WTC11 (cell line): ENCODE results near the gene NFILZ. TPM values are rescaled to one million over a fixed set of nuclear protein-coding genes. Genes with fewer than 3 reads are reported as not detected.

Experiments used
- ATAC-seq: fragments of 200-7000 bp; cut with Tn5 transposase; 2 replicates; pipeline ENCODE4 v1.10.0; 2021; ENCODE audit warnings: mild to moderate bottlenecking, moderate library complexity
- CTCF ChIA-PET: fragments of 300-600 bp; sonication (Branson Sonifier 250); formaldehyde crosslinking; loops from one replicate; lab custom pipeline; 2021; ENCODE audit warnings: antibody characterized with exemption; lab: Charles Lee
- POLR2A ChIA-PET: fragments of 350-600 bp; sonication (Branson Sonifier 250); formaldehyde crosslinking; loops from one replicate; lab custom pipeline; 2021; ENCODE audit warnings: antibody characterized with exemption; lab: Charles Lee
- DNase-seq: peaks from one replicate; pipeline ENCODE4 v3.0.0; 2021; ENCODE audit warnings: low spot score
- H3K27ac Mint-ChIP-seq: 2 replicates; pipeline ENCODE4 v1.8.0; 2021; ENCODE audit warnings: mixed read lengths
- H3K27me3 Mint-ChIP-seq: 2 replicates; pipeline ENCODE4 v1.8.0; 2021; ENCODE audit warnings: low read depth, mild to moderate bottlenecking, moderate library complexity, mixed read lengths
- H3K36me3 Mint-ChIP-seq: 2 replicates; pipeline ENCODE4 v1.8.0; 2021; ENCODE audit warnings: mixed read lengths
- H3K4me1 Mint-ChIP-seq: 2 replicates; pipeline ENCODE4 v1.8.0; 2022; ENCODE audit warnings: mixed read lengths
- H3K4me3 Mint-ChIP-seq: 2 replicates; pipeline ENCODE4 v1.8.0; 2021; ENCODE audit warnings: mild to moderate bottlenecking, moderate library complexity, mixed read lengths
- H3K9me3 Mint-ChIP-seq: 2 replicates; pipeline ENCODE4 v1.8.0; 2021; ENCODE audit warnings: mixed read lengths
- ATF2 ChIP-seq: sonication (generic); formaldehyde crosslinking; IDR thresholded peaks from 2 replicates; pipeline ENCODE4 v1.8.1; 2022; ENCODE audit warnings: low read depth, missing genetic modification reagents, borderline replicate concordance
- CBFB ChIP-seq: sonication (generic); formaldehyde crosslinking; IDR thresholded peaks from 2 replicates; pipeline ENCODE4 v1.8.1; 2022; ENCODE audit warnings: mild to moderate bottlenecking, low read depth, missing genetic modification reagents
- CTCF ChIP-seq: fragments of 200-600 bp; IDR thresholded peaks from 2 replicates; pipeline ENCODE4 v1.8.0; 2022; ENCODE audit warnings: antibody characterized with exemption
- ESRRA ChIP-seq: sonication (generic); formaldehyde crosslinking; IDR thresholded peaks from 2 replicates; pipeline ENCODE4 v1.8.1; 2022; ENCODE audit warnings: mild to moderate bottlenecking, missing genetic modification reagents, borderline replicate concordance
- IRF1 ChIP-seq: sonication (generic); formaldehyde crosslinking; IDR thresholded peaks from 2 replicates; pipeline ENCODE4 v1.8.0; 2023; ENCODE audit warnings: missing genetic modification reagents
- JUN ChIP-seq: sonication (generic); formaldehyde crosslinking; IDR thresholded peaks from 2 replicates; pipeline ENCODE4 v1.8.0; 2023; ENCODE audit warnings: mild to moderate bottlenecking, missing genetic modification reagents
- MLX ChIP-seq: sonication (generic); formaldehyde crosslinking; IDR thresholded peaks from 2 replicates; pipeline ENCODE4 v1.8.1; 2023; ENCODE audit warnings: mild to moderate bottlenecking, missing genetic modification reagents, moderate library complexity
- MYBL2 ChIP-seq: sonication (generic); formaldehyde crosslinking; IDR thresholded peaks from 2 replicates; pipeline ENCODE4 v1.8.1; 2023; ENCODE audit warnings: mild to moderate bottlenecking, moderate library complexity, missing genetic modification reagents
- NR3C1 ChIP-seq: sonication (generic); formaldehyde crosslinking; conservative IDR thresholded peaks from 2 replicates; pipeline ENCODE4 v1.8.1; 2023; ENCODE audit warnings: low read depth, mild to moderate bottlenecking, missing genetic modification reagents
- RELA ChIP-seq: sonication (generic); formaldehyde crosslinking; IDR thresholded peaks from 2 replicates; pipeline ENCODE4 v1.8.1; 2022; ENCODE audit warnings: missing genetic modification reagents, mild to moderate bottlenecking, borderline replicate concordance
- SP1 ChIP-seq: sonication (generic); formaldehyde crosslinking; conservative IDR thresholded peaks from 2 replicates; pipeline ENCODE4 v1.8.1; 2022; ENCODE audit warnings: missing genetic modification reagents
- STAT6 ChIP-seq: sonication (generic); formaldehyde crosslinking; conservative IDR thresholded peaks from 2 replicates; pipeline ENCODE4 v1.8.1; 2023; ENCODE audit warnings: mild to moderate bottlenecking, low read depth, missing genetic modification reagents, moderate library complexity
- TP53 ChIP-seq: sonication (generic); formaldehyde crosslinking; IDR thresholded peaks from 2 replicates; pipeline ENCODE4 v1.8.1; 2023; ENCODE audit warnings: mild to moderate bottlenecking, missing genetic modification reagents
- ZNF263 ChIP-seq: sonication (generic); formaldehyde crosslinking; IDR thresholded peaks from 2 replicates; pipeline ENCODE4 v1.8.1; 2022; ENCODE audit warnings: low read depth, mild to moderate bottlenecking, moderate library complexity, missing genetic modification reagents
- ZNF396 ChIP-seq: fragments of 250-450 bp; sonication (Bioruptor Pico); IDR thresholded peaks from 2 replicates; pipeline ENCODE4 v1.8.0; 2021; ENCODE audit warnings: mild to moderate bottlenecking, moderate library complexity, borderline replicate concordance
- ZNF425 ChIP-seq: fragments of 250-450 bp; sonication (Bioruptor Pico); conservative IDR thresholded peaks from 2 replicates; pipeline ENCODE4 v1.9.0; 2021; ENCODE audit warnings: mild to moderate bottlenecking
- total RNA-seq: library from RNA; stranded (reverse); gene quantifications from 3 replicates; pipeline ENCODE4 v1.2.3, GENCODE V29; 2021
- TF ChIP-seq, protein P1 (sequence below): fragments of 250-450 bp; sonication (Bioruptor Pico); IDR thresholded peaks from 2 replicates; pipeline ENCODE4 v1.8.0; 2021; ENCODE audit warnings: mild to moderate bottlenecking
- TF ChIP-seq, protein P2 (sequence below): sonication (generic); formaldehyde crosslinking; IDR thresholded peaks from 2 replicates; pipeline ENCODE4 v1.8.0; 2022; ENCODE audit warnings: mild to moderate bottlenecking, missing genetic modification reagents

The NFILZ gene
- total RNA-seq, 1 experiment from 2014 or later: not detected

GRCh38 chr19:8643860-8644653, 13.6 kb downstream of the NFILZ start (continued):
- TF ChIP-seq NR3C1 (CRISPR knock-in tag) (no peak), ZNF425 (CRISPR knock-in tag) (no peak), MYBL2 (CRISPR knock-in tag) (no peak), SP1 (CRISPR knock-in tag) (no peak), CBFB (CRISPR knock-in tag) (no peak)

DNA sequence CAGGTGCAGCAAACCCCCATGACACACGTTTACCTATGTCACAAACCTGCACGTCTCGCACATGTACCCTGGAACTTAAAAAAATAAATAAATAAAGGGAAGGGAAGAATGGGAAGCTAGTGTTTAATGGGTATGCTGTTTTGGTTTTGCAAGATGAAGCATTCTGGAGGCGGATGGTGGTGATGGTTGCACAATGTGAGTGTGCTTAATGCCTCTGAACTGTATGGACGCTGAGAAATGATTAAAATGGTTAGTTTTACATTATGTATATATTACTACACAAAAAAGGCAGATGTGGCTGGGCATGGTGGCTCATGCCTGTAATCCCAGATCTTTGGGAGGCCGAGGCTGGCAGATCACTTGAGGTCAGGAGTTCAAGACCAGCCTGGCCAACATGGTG, 17.8 kb downstream of the NFILZ start:
- ATAC-seq: no peak
- H3K9me3 Mint-ChIP-seq: peaks cover 5% of the 10 kb centered on the region; the same call in 1 of the 2 replicates
- CTCF ChIA-PET: interaction anchor here (0.6 kb wide), 1 partner anchor 22 kb away, joined by 3 read pairs; no protein-coding TSS in a partner anchor
- TF ChIP-seq, protein P1, sequence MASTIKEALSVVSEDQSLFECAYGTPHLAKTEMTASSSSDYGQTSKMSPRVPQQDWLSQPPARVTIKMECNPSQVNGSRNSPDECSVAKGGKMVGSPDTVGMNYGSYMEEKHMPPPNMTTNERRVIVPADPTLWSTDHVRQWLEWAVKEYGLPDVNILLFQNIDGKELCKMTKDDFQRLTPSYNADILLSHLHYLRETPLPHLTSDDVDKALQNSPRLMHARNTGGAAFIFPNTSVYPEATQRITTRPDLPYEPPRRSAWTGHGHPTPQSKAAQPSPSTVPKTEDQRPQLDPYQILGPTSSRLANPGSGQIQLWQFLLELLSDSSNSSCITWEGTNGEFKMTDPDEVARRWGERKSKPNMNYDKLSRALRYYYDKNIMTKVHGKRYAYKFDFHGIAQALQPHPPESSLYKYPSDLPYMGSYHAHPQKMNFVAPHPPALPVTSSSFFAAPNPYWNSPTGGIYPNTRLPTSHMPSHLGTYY: no peak
- TF ChIP-seq ATF2 (CRISPR knock-in tag) (no peak), TP53 (no peak), ZNF263 (CRISPR knock-in tag) (no peak), MLX (CRISPR knock-in tag) (no peak), STAT6 (no peak), CBFB (CRISPR knock-in tag) (no peak), JUN (CRISPR knock-in tag) (no peak), ESRRA (CRISPR knock-in tag) (no peak), ZNF396 (CRISPR knock-in tag) (no peak), CTCF (no peak), IRF1 (CRISPR knock-in tag) (no peak), SP1 (CRISPR knock-in tag) (no peak), RELA (CRISPR knock-in tag) (no peak)
- TF ChIP-seq, protein P2, sequence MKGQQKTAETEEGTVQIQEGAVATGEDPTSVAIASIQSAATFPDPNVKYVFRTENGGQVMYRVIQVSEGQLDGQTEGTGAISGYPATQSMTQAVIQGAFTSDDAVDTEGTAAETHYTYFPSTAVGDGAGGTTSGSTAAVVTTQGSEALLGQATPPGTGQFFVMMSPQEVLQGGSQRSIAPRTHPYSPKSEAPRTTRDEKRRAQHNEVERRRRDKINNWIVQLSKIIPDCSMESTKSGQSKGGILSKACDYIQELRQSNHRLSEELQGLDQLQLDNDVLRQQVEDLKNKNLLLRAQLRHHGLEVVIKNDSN: no peak

More for the DNA sequence above, 17.8 kb downstream of the NFILZ start:
- no peaks in the 10 kb centered on the region for H3K4me1 Mint-ChIP-seq
- no peaks in the 10 kb centered on the region for H3K36me3 Mint-ChIP-seq
- H3K4me3 Mint-ChIP-seq: no peak overlapping the region
- peaks cover 2% of the 10 kb centered on the region for H3K27me3 Mint-ChIP-seq
- H3K27ac Mint-ChIP-seq: no peak overlapping the region
- no peak for DNase-seq
- POLR2A ChIA-PET: no interaction called here
